ENCODE results near the gene GNAQ.

DNA sequence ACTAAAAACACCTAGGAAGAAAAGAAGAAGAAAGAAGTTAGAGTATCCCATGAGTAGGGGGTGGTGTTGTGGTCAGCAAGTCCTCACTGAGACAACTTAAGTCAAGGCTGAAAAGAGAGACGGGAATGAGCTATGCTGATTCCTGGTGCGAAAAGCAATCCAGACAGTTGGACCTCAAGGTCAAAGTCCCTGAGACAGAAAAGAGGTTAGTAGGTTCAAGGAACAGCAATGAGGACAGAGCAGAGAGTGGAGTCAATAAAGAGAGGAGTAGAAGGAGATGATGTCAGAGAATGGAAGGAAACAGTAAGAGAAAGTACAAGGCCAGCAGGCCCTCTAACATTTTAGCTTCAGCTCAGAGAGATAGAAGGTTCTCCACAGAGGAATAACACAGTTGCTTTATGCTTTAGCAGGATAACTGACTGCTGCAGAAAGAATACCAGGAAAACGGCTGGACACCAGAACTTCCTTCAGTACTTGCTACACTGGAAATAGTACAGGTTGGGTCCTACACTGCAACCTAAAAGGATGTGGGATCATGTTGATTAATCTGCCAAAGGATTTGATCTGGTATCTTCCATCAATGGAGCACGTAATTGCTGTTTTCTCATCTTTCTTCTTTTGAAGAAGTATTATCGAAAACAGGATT lies 43.6 kb downstream of the GNAQ start:
- TF ChIP-seq, protein P1, sequence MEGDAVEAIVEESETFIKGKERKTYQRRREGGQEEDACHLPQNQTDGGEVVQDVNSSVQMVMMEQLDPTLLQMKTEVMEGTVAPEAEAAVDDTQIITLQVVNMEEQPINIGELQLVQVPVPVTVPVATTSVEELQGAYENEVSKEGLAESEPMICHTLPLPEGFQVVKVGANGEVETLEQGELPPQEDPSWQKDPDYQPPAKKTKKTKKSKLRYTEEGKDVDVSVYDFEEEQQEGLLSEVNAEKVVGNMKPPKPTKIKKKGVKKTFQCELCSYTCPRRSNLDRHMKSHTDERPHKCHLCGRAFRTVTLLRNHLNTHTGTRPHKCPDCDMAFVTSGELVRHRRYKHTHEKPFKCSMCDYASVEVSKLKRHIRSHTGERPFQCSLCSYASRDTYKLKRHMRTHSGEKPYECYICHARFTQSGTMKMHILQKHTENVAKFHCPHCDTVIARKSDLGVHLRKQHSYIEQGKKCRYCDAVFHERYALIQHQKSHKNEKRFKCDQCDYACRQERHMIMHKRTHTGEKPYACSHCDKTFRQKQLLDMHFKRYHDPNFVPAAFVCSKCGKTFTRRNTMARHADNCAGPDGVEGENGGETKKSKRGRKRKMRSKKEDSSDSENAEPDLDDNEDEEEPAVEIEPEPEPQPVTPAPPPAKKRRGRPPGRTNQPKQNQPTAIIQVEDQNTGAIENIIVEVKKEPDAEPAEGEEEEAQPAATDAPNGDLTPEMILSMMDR (optimal IDR thresholded peaks at IDR 0.05 in 1 of 3, IDR thresholded peaks at IDR 0.05 in 1 of 3, conservative IDR thresholded peaks at IDR 0.05 in 1 of 3; ENCODE audit: extremely low read depth in 1 of 3, insufficient read depth in 2 of 3, low read length in 3 of 3) = no peak
- TF ChIP-seq EZH2 (IDR thresholded peaks at IDR 0.05; ENCODE audit: low read length) = no peak

All from keratinocyte (primary cell).